Parathyroid adenoma (tissue), 2 donors: Measurements from ENCODE around the gene MB.

Source experiments
- H2AFZ ChIP-seq: fragments of 300-600 bp; sonication (generic); one replicate; pipeline ENCODE4 v1.7.0; 2017; ENCODE audit warnings: antibody characterized with exemption, mild to moderate bottlenecking
- H3K27ac ChIP-seq: fragments of 300-600 bp; sonication (generic); one replicate; pipeline ENCODE4 v1.7.0; 2017
- H3K27me3 ChIP-seq: fragments of 300-600 bp; sonication (generic); one replicate; pipeline ENCODE4 v1.7.0; 2017; ENCODE audit warnings: low read length; ENCODE audit not compliant: control insufficient read depth, insufficient read depth
- H3K36me3 ChIP-seq: fragments of 300-600 bp; sonication (generic); one replicate; pipeline ENCODE4 v1.7.0; 2017; ENCODE audit warnings: low read length; ENCODE audit not compliant: control insufficient read depth, insufficient read depth
- H3K4me1 ChIP-seq: fragments of 300-600 bp; sonication (generic); one replicate; pipeline ENCODE4 v1.7.0; 2017; ENCODE audit warnings: control low read depth
- H3K4me2 ChIP-seq: fragments of 300-600 bp; sonication (generic); one replicate; pipeline ENCODE4 v1.7.0; 2017; ENCODE audit warnings: low read length
- H3K4me3 ChIP-seq: fragments of 300-600 bp; sonication (generic); one replicate; pipeline ENCODE4 v1.7.0; 2017; ENCODE audit warnings: low read depth, low read length
- H3K79me2 ChIP-seq: fragments of 300-600 bp; sonication (generic); one replicate; pipeline ENCODE4 v1.7.0; 2017; ENCODE audit warnings: control low read depth
- H3K9ac ChIP-seq: fragments of 300-600 bp; sonication (generic); one replicate; pipeline ENCODE4 v1.7.0; 2017; ENCODE audit warnings: mild to moderate bottlenecking
- H3K9me3 ChIP-seq: fragments of 300-600 bp; sonication (generic); one replicate; pipeline ENCODE4 v1.7.0; 2017; ENCODE audit warnings: low read length; ENCODE audit not compliant: control insufficient read depth
- TF ChIP-seq, protein P1 (sequence below): fragments of 300-600 bp; sonication (generic); IDR thresholded peaks from one replicate; pipeline ENCODE4 v1.7.0; 2017; ENCODE audit warnings: antibody characterized with exemption, mild to moderate bottlenecking
- donor health status: primary hyperparathyroidism.

Gene MB

DNA sequence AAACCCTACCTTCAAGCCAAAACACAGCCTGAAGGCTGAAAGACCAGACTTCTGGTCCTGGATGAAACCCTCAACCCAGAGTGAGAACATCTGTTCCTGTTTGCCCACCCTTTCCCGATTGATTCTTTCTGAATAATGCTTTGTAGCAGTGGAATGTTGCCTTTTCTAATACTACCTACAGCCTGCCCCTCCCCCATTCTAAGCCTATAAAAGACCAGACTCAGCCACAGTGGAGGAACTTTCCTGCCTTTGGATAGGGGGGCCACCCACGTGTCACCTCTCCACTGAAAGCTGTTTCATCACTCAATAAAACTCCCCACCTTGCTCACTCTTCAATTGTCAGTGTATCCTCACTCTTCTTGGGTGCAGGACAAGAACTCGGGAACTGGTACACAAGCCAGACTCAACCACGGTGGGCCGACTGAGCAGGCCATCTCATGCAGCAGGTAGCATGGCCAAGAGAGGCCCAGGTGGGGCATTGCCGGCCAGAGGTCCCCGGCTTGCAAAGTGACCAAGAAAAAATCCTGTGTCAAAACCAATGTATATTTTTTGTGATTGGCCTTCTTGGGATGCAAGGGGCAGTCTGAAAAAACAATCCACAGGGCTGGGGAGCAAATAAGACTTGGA, 24.5 kb upstream of the MB start:
- Histone ChIP-seq H3K4me2 (no peak overlapping the region), H2AFZ (no peak overlapping the region), H3K4me1 (no peaks in the 10 kb centered on the region), H3K27me3 (no peaks in the 10 kb centered on the region), H3K36me3 (no peaks in the 10 kb centered on the region), H3K9me3 (no peaks in the 10 kb centered on the region), H3K9ac (no peak overlapping the region), H3K4me3 (no peak overlapping the region), H3K27ac (no peak overlapping the region), H3K79me2 (no peaks in the 10 kb centered on the region)
- TF ChIP-seq, protein P1, sequence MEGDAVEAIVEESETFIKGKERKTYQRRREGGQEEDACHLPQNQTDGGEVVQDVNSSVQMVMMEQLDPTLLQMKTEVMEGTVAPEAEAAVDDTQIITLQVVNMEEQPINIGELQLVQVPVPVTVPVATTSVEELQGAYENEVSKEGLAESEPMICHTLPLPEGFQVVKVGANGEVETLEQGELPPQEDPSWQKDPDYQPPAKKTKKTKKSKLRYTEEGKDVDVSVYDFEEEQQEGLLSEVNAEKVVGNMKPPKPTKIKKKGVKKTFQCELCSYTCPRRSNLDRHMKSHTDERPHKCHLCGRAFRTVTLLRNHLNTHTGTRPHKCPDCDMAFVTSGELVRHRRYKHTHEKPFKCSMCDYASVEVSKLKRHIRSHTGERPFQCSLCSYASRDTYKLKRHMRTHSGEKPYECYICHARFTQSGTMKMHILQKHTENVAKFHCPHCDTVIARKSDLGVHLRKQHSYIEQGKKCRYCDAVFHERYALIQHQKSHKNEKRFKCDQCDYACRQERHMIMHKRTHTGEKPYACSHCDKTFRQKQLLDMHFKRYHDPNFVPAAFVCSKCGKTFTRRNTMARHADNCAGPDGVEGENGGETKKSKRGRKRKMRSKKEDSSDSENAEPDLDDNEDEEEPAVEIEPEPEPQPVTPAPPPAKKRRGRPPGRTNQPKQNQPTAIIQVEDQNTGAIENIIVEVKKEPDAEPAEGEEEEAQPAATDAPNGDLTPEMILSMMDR: no peak

GRCh38 chr22:35638410-35638809, 21.3 kb upstream of the MB start:
- Histone ChIP-seq H3K9me3 (no peaks in the 10 kb centered on the region), H3K36me3 (no peaks in the 10 kb centered on the region), H3K27me3 (no peaks in the 10 kb centered on the region), H3K4me2 (no peak overlapping the region), H2AFZ (no peak overlapping the region), H3K4me3 (no peak overlapping the region), H3K9ac (no peak overlapping the region), H3K4me1 (no peaks in the 10 kb centered on the region), H3K79me2 (no peaks in the 10 kb centered on the region), H3K27ac (peak overlapping the region; percentile 49)
- TF ChIP-seq, protein P1: no peak

- no peak overlapping the region for H3K9ac ChIP-seq
- no peaks in the 10 kb centered on the region for H3K4me1 ChIP-seq
- no peaks in the 10 kb centered on the region for H3K36me3 ChIP-seq
- peak overlapping the region; percentile 49 for H3K27ac ChIP-seq
- no peaks in the 10 kb centered on the region for H3K79me2 ChIP-seq
- H3K4me2 ChIP-seq: no peak overlapping the region
- TF ChIP-seq, protein P1: no peak
- H3K27me3 ChIP-seq: no peaks in the 10 kb centered on the region
- no peak overlapping the region for H2AFZ ChIP-seq
- no peaks in the 10 kb centered on the region for H3K9me3 ChIP-seq
- no peak overlapping the region for H3K4me3 ChIP-seq
Observed at GRCh38 chr22:35638001-35638400, 20.9 kb upstream of the MB start.

GRCh38 chr22:35637254-35637653, 20.1 kb upstream of the MB start:
- Histone ChIP-seq H3K27me3 (no peaks in the 10 kb centered on the region), H3K9me3 (no peaks in the 10 kb centered on the region), H2AFZ (no peak overlapping the region), H3K4me3 (no peak overlapping the region), H3K27ac (no peak overlapping the region), H3K4me2 (no peak overlapping the region), H3K36me3 (no peaks in the 10 kb centered on the region), H3K4me1 (no peaks in the 10 kb centered on the region), H3K9ac (no peak overlapping the region), H3K79me2 (no peaks in the 10 kb centered on the region)
- TF ChIP-seq, protein P1: no peak

DNA sequence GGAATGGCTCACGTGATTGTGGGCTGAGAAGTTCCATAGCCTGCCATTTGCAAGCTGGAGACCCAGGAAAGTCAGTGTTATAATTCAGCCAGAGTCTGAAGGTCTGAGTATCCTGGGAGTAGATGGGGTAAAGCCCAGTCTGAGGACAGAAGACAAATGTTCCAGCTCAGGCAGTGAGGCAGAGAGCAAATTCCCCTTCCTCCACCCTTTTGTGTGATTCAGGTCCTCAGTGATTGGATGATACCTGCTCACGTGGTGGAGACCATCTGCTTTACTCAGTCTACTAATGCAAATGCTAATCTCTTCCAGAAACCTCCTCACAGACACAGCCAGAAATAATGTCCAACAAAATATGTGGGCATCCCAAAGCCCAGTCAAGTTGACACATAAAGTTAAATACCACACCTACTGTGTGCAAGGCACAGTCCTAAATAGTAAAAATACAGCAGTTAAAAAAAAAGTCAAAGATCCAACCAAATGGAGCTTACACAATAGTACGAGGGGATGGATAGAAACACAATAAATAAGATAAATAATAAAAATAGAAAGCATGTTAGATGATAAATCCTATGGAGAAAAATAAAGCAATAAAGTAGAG, 17.9 kb upstream of the MB start:
- no peak overlapping the region for H2AFZ ChIP-seq
- no peaks in the 10 kb centered on the region for H3K79me2 ChIP-seq
- no peaks in the 10 kb centered on the region for H3K4me1 ChIP-seq
- H3K4me3 ChIP-seq: no peak overlapping the region
- H3K27me3 ChIP-seq: no peaks in the 10 kb centered on the region
- no peaks in the 10 kb centered on the region for H3K36me3 ChIP-seq
- no peak overlapping the region for H3K4me2 ChIP-seq
- H3K9me3 ChIP-seq: no peaks in the 10 kb centered on the region
- no peak overlapping the region for H3K27ac ChIP-seq
- no peak overlapping the region for H3K9ac ChIP-seq
- TF ChIP-seq, protein P1: no peak
